22Rv1 (cell line): ENCODE data around the gene CLIP2.

Source experiments
- H3K27ac ChIP-seq: fragments of 450-650 bp; 2 replicates; pipeline ENCODE4 v1.5.1; 2017
- CTCF ChIP-seq: fragments of 450-650 bp; IDR thresholded peaks from 2 replicates; pipeline ENCODE4 v1.5.1; 2017; ENCODE audit warnings: mild to moderate bottlenecking
- ZFX ChIP-seq: fragments of 450-650 bp; IDR thresholded peaks from 2 replicates; pipeline ENCODE4 v1.6.1; 2017; ENCODE audit warnings: antibody characterized with exemption, borderline replicate concordance

The CLIP2 gene

GRCh38 chr7:74287303-74288033, 1.7 kb upstream of the CLIP2 start:
- no peak for TF ChIP-seq ZFX
- no peak overlapping the region for H3K27ac ChIP-seq

DNA sequence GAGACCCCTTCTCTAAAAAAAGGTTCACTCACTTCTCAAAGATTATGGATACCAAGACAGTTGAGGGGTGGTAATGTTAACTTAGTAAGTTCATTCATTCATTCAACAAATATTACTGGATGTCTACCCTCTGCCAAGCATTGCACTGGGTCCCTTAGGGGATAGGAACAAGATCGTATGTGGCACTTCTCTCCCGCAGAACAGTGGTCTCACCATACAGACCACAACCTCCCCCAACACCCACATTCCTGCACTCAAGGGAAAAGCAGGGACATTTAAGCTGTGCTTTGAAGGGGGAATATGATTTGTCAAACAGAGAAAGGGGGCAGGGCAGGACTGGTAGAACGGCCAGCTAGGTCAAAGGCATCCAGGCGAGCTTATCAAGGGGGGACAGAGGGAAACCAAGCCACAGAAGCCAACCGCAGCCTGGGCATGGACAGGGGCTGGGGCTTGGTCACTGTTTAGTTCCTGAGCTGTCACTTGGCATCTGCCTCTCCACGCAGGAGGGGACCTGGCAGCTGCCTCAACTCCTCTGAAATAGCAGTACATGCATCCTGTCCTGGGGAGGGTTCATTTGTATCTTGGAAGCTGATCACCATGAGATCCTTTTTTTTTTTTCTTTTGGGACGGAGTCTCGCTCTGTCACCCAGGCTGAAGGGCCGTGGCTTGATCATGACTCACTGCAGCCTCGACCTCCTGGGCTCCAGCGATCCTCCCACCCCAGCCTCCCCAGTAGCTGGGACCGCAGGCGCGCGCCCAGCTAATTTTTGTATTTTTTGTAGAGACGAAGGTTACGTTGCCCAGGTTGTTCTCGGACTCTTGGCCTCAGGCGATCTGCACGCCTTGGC, 949 bp upstream of the CLIP2 start:
- TF ChIP-seq CTCF (no peak), ZFX (no peak)
- peak overlapping the region; percentile 74 for H3K27ac ChIP-seq

GRCh38 chr7:74289659-74290552, 699 bp downstream of the CLIP2 start:
- TF ChIP-seq ZFX (no peak), CTCF (no peak)
- peak overlapping the region; percentile 74 for H3K27ac ChIP-seq

- peak overlapping the region; percentile 74 for H3K27ac ChIP-seq
- TF ChIP-seq CTCF = no peak
- TF ChIP-seq ZFX = no peak
These were observed 1.3 kb downstream of the CLIP2 start for GRCh38 chr7:74290553-74290950.

- peak overlapping the region; percentile 74 for H3K27ac ChIP-seq
- TF ChIP-seq CTCF (no peak), ZFX (no peak)
These were observed 1.8 kb downstream of the CLIP2 start for GRCh38 chr7:74290981-74291441.

DNA sequence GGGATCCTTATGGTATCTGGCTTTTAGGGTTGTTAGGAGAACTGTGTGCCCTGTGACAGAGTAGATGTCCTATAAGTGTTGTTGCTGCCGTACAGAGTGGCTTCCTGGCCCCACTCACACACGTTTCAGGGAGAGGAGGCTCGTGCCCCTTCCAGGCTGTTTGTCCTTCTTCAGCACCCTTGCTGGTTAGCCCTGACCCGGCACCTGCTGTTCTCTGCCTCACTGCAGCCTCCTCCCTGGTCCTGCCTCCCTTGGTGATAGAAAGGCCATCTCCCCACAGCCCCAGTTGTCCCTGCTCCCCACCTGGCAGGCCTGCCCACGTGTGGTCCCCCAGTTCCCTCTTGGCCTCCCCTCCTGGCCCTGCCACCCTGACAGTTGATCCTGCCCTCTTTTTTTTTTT, 2.3 kb downstream of the CLIP2 start:
- TF ChIP-seq CTCF = no peak
- TF ChIP-seq ZFX = no peak
- peak overlapping the region; percentile 74 for H3K27ac ChIP-seq

- no peak for TF ChIP-seq ZFX
- no peak for TF ChIP-seq CTCF
- H3K27ac ChIP-seq = peak overlapping the region; percentile 74
These were observed 3.8 kb downstream of the CLIP2 start for GRCh38 chr7:74292757-74293576.
